Bronchial epithelial cell (primary cell): Measurements from ENCODE around the gene ARRDC3. TPM values are rescaled to one million over a fixed set of nuclear protein-coding genes. Genes with fewer than 3 reads are reported as not detected.
"Not testable (repeated sequence)": the region's sequence is repeated elsewhere in the genome, so short reads cannot be mapped to it uniquely, and the experiment has no call there.

Experiments
- DNase-seq: peaks from one replicate; pipeline ENCODE4 v3.0.0-alpha.2; 2010; ENCODE audit warnings: low read depth
- FAIRE-seq: peaks from 2 replicates; lab custom pipeline; 2011; peaks lifted over from hg19 to GRCh38; lab: Jason Lieb, UNC
- H3K27me3 ChIP-seq: 2 replicates; pipeline ENCODE4 v1.5.1; 2011; ENCODE audit warnings: low read length; ENCODE audit not compliant: control insufficient read depth, insufficient read depth
- H3K36me3 ChIP-seq: 2 replicates; pipeline ENCODE4 v1.5.1; 2011; ENCODE audit warnings: low read length; ENCODE audit not compliant: control insufficient read depth, insufficient read depth
- H3K4me3 ChIP-seq: 2 replicates; pipeline ENCODE4 v1.5.1; 2011; ENCODE audit warnings: mild to moderate bottlenecking, low read depth, low read length, control low read depth
- CTCF ChIP-seq: IDR thresholded peaks from 2 replicates; pipeline ENCODE4 v1.5.1; 2011; ENCODE audit warnings: mild to moderate bottlenecking, moderate library complexity, low read length, control low read depth, inconsistent platforms; ENCODE audit not compliant: insufficient read depth, severe bottlenecking
- total RNA-seq: library from RNA; depleted of rRNA; stranded (reverse); fragments of >200 nt; gene quantifications from 2 replicates; pipeline ENCODE4 v1.2.1, GENCODE V29; 2014

ARRDC3 gene
- total RNA-seq, 1 donor from 2014 or later: 70.3 TPM

GRCh38 chr5:91352831-91353695 lies 30.1 kb downstream of the ARRDC3 start:
- DNase-seq: no peak
- no peak for FAIRE-seq
- Histone ChIP-seq H3K36me3 (no peaks in the 10 kb centered on the region), H3K4me3 (no peak overlapping the region), H3K27me3 (no peaks in the 10 kb centered on the region)
- no peak for TF ChIP-seq CTCF

- no peak for TF ChIP-seq CTCF
- FAIRE-seq (no peak), DNase-seq (no peak)
- H3K4me3 ChIP-seq: no peak overlapping the region
- H3K36me3 ChIP-seq: no peaks in the 10 kb centered on the region
- no peaks in the 10 kb centered on the region for H3K27me3 ChIP-seq
Observed at GRCh38 chr5:91345461-91345860, 37.7 kb downstream of the ARRDC3 start.

- DNase-seq, FAIRE-seq, H3K27me3 ChIP-seq, H3K36me3 ChIP-seq, H3K4me3 ChIP-seq: not testable (repeated sequence)
Observed at GRCh38 chr5:91344661-91345200, 38.4 kb downstream of the ARRDC3 start.

- no peaks in the 10 kb centered on the region for H3K36me3 ChIP-seq
- no peaks in the 10 kb centered on the region for H3K27me3 ChIP-seq
- DNase-seq (no peak), FAIRE-seq (no peak)
- no peak for TF ChIP-seq CTCF
- H3K4me3 ChIP-seq: no peak overlapping the region
Observed at GRCh38 chr5:91343916-91344315, 39.2 kb downstream of the ARRDC3 start.

GRCh38 chr5:91342931-91343330 lies 40.2 kb downstream of the ARRDC3 start:
- H3K27me3 ChIP-seq, H3K36me3 ChIP-seq, H3K4me3 ChIP-seq, FAIRE-seq, DNase-seq: not testable (repeated sequence)

GRCh38 chr5:91341154-91341553 lies 42.0 kb downstream of the ARRDC3 start:
- FAIRE-seq: no peak
- no peak for TF ChIP-seq CTCF
- DNase-seq: no peak
- Histone ChIP-seq H3K27me3 (no peaks in the 10 kb centered on the region), H3K4me3 (no peak overlapping the region), H3K36me3 (no peaks in the 10 kb centered on the region)

- Histone ChIP-seq H3K4me3 (no peak overlapping the region), H3K27me3 (no peaks in the 10 kb centered on the region), H3K36me3 (no peaks in the 10 kb centered on the region)
- FAIRE-seq: no peak
- TF ChIP-seq CTCF: no peak
- no peak for DNase-seq
Observed at GRCh38 chr5:91340532-91340931, 42.6 kb downstream of the ARRDC3 start.
